ENCODE data around the gene STAT1.

DNA sequence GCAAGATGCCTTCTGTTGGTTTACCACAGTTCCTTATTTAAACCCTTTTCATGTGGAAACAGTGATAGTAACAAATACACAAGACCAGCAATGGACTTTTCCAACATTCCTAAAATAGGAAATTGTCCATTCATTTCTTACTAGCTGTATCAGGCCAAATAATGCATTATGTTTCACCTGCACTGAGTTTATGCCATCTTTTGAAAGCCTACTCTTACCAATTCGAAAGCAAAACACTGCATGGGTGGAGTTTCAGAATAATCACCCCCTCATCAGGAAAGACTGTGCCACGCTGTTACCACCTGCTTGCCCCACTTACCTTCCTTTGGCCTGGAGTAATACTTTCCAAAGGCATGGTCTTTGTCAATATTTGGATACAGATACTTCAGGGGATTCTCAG, 37.5 kb downstream of the STAT1 start:
- TF ChIP-seq, protein P1, sequence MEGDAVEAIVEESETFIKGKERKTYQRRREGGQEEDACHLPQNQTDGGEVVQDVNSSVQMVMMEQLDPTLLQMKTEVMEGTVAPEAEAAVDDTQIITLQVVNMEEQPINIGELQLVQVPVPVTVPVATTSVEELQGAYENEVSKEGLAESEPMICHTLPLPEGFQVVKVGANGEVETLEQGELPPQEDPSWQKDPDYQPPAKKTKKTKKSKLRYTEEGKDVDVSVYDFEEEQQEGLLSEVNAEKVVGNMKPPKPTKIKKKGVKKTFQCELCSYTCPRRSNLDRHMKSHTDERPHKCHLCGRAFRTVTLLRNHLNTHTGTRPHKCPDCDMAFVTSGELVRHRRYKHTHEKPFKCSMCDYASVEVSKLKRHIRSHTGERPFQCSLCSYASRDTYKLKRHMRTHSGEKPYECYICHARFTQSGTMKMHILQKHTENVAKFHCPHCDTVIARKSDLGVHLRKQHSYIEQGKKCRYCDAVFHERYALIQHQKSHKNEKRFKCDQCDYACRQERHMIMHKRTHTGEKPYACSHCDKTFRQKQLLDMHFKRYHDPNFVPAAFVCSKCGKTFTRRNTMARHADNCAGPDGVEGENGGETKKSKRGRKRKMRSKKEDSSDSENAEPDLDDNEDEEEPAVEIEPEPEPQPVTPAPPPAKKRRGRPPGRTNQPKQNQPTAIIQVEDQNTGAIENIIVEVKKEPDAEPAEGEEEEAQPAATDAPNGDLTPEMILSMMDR (conservative IDR thresholded peaks at IDR 0.05) = no peak
- no peak for TF ChIP-seq ZFX (IDR thresholded peaks at IDR 0.05)

Data from C4-2B (cell line).